ENCODE measurements around the gene ENPEP. TPM values are rescaled to one million over a fixed set of nuclear protein-coding genes. Genes with fewer than 3 reads are reported as not detected.

The ENPEP gene
- total and polyA plus RNA-seq, 2 donors (not counting 1 experiment from before 2014, with no cell fraction given) = not detected

- WGBS (ENCODE audit: insufficient coverage) = 100% methylated on average over 2 of the region's 6 CpGs
- Histone ChIP-seq H3K9me3 (ENCODE audit: control extremely low read depth in 1 of 3, control insufficient read depth in 2 of 3, insufficient read depth in 1 of 3, low read length in 2 of 3) (no peaks in the 10 kb centered on the region), H3K9ac (ENCODE audit: low read length) (no peak overlapping the region), H3K79me2 (ENCODE audit: control insufficient read depth, insufficient read depth, low read length) (no peaks in the 10 kb centered on the region), H4K20me1 (ENCODE audit: control insufficient read depth, insufficient read depth, low read length, poor library complexity, severe bottlenecking) (no peaks in the 10 kb centered on the region), H3K36me3 (replicated peaks in 1 of 2; ENCODE audit: control extremely low read depth in 1 of 2, control insufficient read depth in 1 of 2, extremely low read depth in 1 of 2, insufficient read depth in 2 of 2, low read length in 1 of 2) (no peaks in the 10 kb centered on the region), H3K27ac (ENCODE audit: low read length in 2 of 2) (no peak overlapping the region), H3K27me3 (replicated peaks in 1 of 4; ENCODE audit: control extremely low read depth in 1 of 4, control insufficient read depth in 3 of 4, insufficient read depth in 4 of 4, low read length in 3 of 4) (peaks cover 0 to 5% (median 4%) of the 10 kb centered on the region in 4 experiments), H3K4me1 (ENCODE audit: control insufficient read depth in 2 of 2, insufficient read depth in 2 of 2, low read length in 2 of 2) (no peaks in the 10 kb centered on the region), H3K4me2 (replicated peaks; ENCODE audit: low read depth, low read length, poor library complexity, severe bottlenecking) (no peak overlapping the region), H2AFZ (ENCODE audit: insufficient read depth, low read depth, low read length, poor library complexity, severe bottlenecking) (no peak overlapping the region), H3K4me3 (ENCODE audit: control extremely low read depth in 1 of 5, extremely low read depth in 1 of 5, insufficient read depth in 1 of 5, low read depth in 2 of 5, low read length in 4 of 5) (no peak overlapping the region)
- ChIA-PET CTCF (no interaction called here), POLR2A (no interaction called here)
- TF ChIP-seq, protein P1, sequence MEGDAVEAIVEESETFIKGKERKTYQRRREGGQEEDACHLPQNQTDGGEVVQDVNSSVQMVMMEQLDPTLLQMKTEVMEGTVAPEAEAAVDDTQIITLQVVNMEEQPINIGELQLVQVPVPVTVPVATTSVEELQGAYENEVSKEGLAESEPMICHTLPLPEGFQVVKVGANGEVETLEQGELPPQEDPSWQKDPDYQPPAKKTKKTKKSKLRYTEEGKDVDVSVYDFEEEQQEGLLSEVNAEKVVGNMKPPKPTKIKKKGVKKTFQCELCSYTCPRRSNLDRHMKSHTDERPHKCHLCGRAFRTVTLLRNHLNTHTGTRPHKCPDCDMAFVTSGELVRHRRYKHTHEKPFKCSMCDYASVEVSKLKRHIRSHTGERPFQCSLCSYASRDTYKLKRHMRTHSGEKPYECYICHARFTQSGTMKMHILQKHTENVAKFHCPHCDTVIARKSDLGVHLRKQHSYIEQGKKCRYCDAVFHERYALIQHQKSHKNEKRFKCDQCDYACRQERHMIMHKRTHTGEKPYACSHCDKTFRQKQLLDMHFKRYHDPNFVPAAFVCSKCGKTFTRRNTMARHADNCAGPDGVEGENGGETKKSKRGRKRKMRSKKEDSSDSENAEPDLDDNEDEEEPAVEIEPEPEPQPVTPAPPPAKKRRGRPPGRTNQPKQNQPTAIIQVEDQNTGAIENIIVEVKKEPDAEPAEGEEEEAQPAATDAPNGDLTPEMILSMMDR (IDR thresholded peaks at IDR 0.05) = no peak
- TF ChIP-seq EZH2 (IDR thresholded peaks at IDR 0.05; ENCODE audit: borderline replicate concordance, insufficient read depth, low read depth, low read length, poor library complexity, severe bottlenecking) = no peak
- ATAC-seq (ENCODE audit: low read depth) (no peak), DNase-seq (no peak)
- Mint-ChIP-seq H3K4me1 (no peaks in the 10 kb centered on the region), H3K27ac (no peak overlapping the region), H3K4me3 (no peak overlapping the region), H3K9me3 (ENCODE audit: insufficient read depth) (no peaks in the 10 kb centered on the region), H3K27me3 (peaks cover 25% of the 10 kb centered on the region)
- intact Hi-C loops (cut with micrococcal nuclease) = no loop called here
Measured at GRCh38 chr4:110489901-110490508, 14.1 kb downstream of the ENPEP start.

GRCh38 chr4:110492522-110492921 lies 16.6 kb downstream of the ENPEP start:
- H3K27ac Mint-ChIP-seq = no peak overlapping the region
- intact Hi-C loops (cut with micrococcal nuclease) = no loop called here
- no peaks in the 10 kb centered on the region for H4K20me1 ChIP-seq (ENCODE audit: control insufficient read depth, insufficient read depth, low read length, poor library complexity, severe bottlenecking)
- H3K4me1 ChIP-seq (ENCODE audit: control insufficient read depth in 2 of 2, insufficient read depth in 2 of 2, low read length in 2 of 2) = no peaks in the 10 kb centered on the region
- H3K9me3 Mint-ChIP-seq (ENCODE audit: insufficient read depth) = no peaks in the 10 kb centered on the region
- no peaks in the 10 kb centered on the region for H3K9me3 ChIP-seq (ENCODE audit: control extremely low read depth in 1 of 3, control insufficient read depth in 2 of 3, insufficient read depth in 1 of 3, low read length in 2 of 3)
- H3K4me2 ChIP-seq (replicated peaks; ENCODE audit: low read depth, low read length, poor library complexity, severe bottlenecking) = no peak overlapping the region
- TF ChIP-seq EZH2 (IDR thresholded peaks at IDR 0.05; ENCODE audit: borderline replicate concordance, insufficient read depth, low read depth, low read length, poor library complexity, severe bottlenecking) = no peak
- ChIA-PET POLR2A (no interaction called here), CTCF (no interaction called here)
- H3K79me2 ChIP-seq (ENCODE audit: control insufficient read depth, insufficient read depth, low read length) = no peaks in the 10 kb centered on the region
- ATAC-seq (ENCODE audit: low read depth) (no peak), DNase-seq (no peak)
- no peak overlapping the region for H3K4me3 Mint-ChIP-seq
- H3K36me3 ChIP-seq (replicated peaks in 1 of 2; ENCODE audit: control extremely low read depth in 1 of 2, control insufficient read depth in 1 of 2, extremely low read depth in 1 of 2, insufficient read depth in 2 of 2, low read length in 1 of 2) = no peaks in the 10 kb centered on the region
- no peak overlapping the region for H3K4me3 ChIP-seq (ENCODE audit: control extremely low read depth in 1 of 5, extremely low read depth in 1 of 5, insufficient read depth in 1 of 5, low read depth in 2 of 5, low read length in 4 of 5)
- H3K4me1 Mint-ChIP-seq = no peaks in the 10 kb centered on the region
- H3K9ac ChIP-seq (ENCODE audit: low read length) = no peak overlapping the region
- H3K27me3 Mint-ChIP-seq = peaks cover 12% of the 10 kb centered on the region
- WGBS (ENCODE audit: insufficient coverage) = 100% methylated on average over 1 of the region's 5 CpGs
- H3K27ac ChIP-seq (ENCODE audit: low read length in 2 of 2) = no peak overlapping the region
- peaks cover 0 to 7% (median 1%) of the 10 kb centered on the region in 4 experiments for H3K27me3 ChIP-seq (replicated peaks in 1 of 4; ENCODE audit: control extremely low read depth in 1 of 4, control insufficient read depth in 3 of 4, insufficient read depth in 4 of 4, low read length in 3 of 4)
- no peak overlapping the region for H2AFZ ChIP-seq (ENCODE audit: insufficient read depth, low read depth, low read length, poor library complexity, severe bottlenecking)

Data from B cell (primary cell).